HUES6 (cell line): ENCODE data around the gene ERGIC1.

Experiments used
- H3K27ac ChIP-seq: 2 replicates; pipeline ENCODE4 v1.7.0; 2013; ENCODE audit warnings: low read depth, mild to moderate bottlenecking, low read length, inconsistent platforms
- H3K27me3 ChIP-seq: 2 replicates; pipeline ENCODE4 v1.6.1; 2013; ENCODE audit warnings: low read length; ENCODE audit not compliant: control insufficient read depth, insufficient read depth
- H3K36me3 ChIP-seq: 2 replicates; pipeline ENCODE4 v1.6.1; 2013; ENCODE audit warnings: low read length; ENCODE audit not compliant: control insufficient read depth, insufficient read depth
- H3K4me1 ChIP-seq: 2 replicates; pipeline ENCODE4 v1.6.1; 2013; ENCODE audit warnings: low read length; ENCODE audit not compliant: control insufficient read depth, insufficient read depth
- H3K4me3 ChIP-seq: 2 replicates; pipeline ENCODE4 v1.5.1; 2013; ENCODE audit warnings: low read depth, low read length
- H3K9ac ChIP-seq: one replicate; pipeline ENCODE4 v1.6.1; 2013; ENCODE audit warnings: mild to moderate bottlenecking, low read length
- H3K9me3 ChIP-seq: 2 replicates; pipeline ENCODE4 v1.6.1; 2013; ENCODE audit warnings: low read depth, low read length; ENCODE audit not compliant: control insufficient read depth, insufficient read depth

ERGIC1 gene

GRCh38 chr5:172792701-172793570, 41.1 kb upstream of the ERGIC1 start:
- H3K4me3 ChIP-seq: no peak overlapping the region
- H3K9ac ChIP-seq: no peak overlapping the region
- H3K27ac ChIP-seq: no peak overlapping the region
- no peaks in the 10 kb centered on the region for H3K9me3 ChIP-seq
- H3K4me1 ChIP-seq: peaks cover 31% of the 10 kb centered on the region
- H3K27me3 ChIP-seq: no peaks in the 10 kb centered on the region
- H3K36me3 ChIP-seq: no peaks in the 10 kb centered on the region

- no peaks in the 10 kb centered on the region for H3K9me3 ChIP-seq
- no peaks in the 10 kb centered on the region for H3K36me3 ChIP-seq
- H3K4me3 ChIP-seq: no peak overlapping the region
- no peaks in the 10 kb centered on the region for H3K27me3 ChIP-seq
- no peak overlapping the region for H3K9ac ChIP-seq
- H3K4me1 ChIP-seq: peaks cover 25% of the 10 kb centered on the region
- no peak overlapping the region for H3K27ac ChIP-seq
Observed at GRCh38 chr5:172793577-172794488, 40.2 kb upstream of the ERGIC1 start.

- H3K9me3 ChIP-seq: no peaks in the 10 kb centered on the region
- H3K9ac ChIP-seq: no peak overlapping the region
- no peaks in the 10 kb centered on the region for H3K27me3 ChIP-seq
- H3K27ac ChIP-seq: no peak overlapping the region
- no peak overlapping the region for H3K4me3 ChIP-seq
- H3K36me3 ChIP-seq: no peaks in the 10 kb centered on the region
- H3K4me1 ChIP-seq: peaks cover 13% of the 10 kb centered on the region
Observed at GRCh38 chr5:172795318-172795977, 38.6 kb upstream of the ERGIC1 start.

DNA sequence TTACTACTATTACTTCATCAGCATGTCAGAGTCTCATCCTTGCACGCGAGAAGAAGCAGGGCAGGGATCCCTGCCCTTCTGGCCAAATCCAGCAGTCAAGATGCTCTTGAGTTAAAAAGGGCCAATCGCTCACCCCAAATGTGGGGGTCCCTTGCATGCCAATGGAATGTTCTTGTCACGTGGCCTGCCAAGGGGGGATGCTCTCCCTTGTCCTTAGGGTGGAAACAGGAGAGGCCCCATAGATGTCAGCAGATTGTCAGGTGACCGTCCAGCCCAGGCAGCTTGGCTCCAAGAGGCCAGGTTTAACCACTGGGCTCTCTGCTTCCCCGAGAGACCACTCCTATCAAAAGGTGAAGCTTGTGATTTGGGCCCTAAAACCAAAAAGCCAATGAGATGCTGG, 37.7 kb upstream of the ERGIC1 start:
- no peak overlapping the region for H3K27ac ChIP-seq

GRCh38 chr5:172797771-172798191, 36.3 kb upstream of the ERGIC1 start:
- no peak overlapping the region for H3K9ac ChIP-seq
- no peak overlapping the region for H3K4me3 ChIP-seq
- H3K27ac ChIP-seq: no peak overlapping the region
- H3K9me3 ChIP-seq: no peaks in the 10 kb centered on the region
- H3K27me3 ChIP-seq: no peaks in the 10 kb centered on the region
- H3K4me1 ChIP-seq: peaks cover 13% of the 10 kb centered on the region
- no peaks in the 10 kb centered on the region for H3K36me3 ChIP-seq

More for the DNA sequence above, 37.7 kb upstream of the ERGIC1 start:
- Histone ChIP-seq H3K4me1 (peaks cover 13% of the 10 kb centered on the region), H3K27me3 (no peaks in the 10 kb centered on the region), H3K9me3 (no peaks in the 10 kb centered on the region), H3K4me3 (no peak overlapping the region), H3K36me3 (no peaks in the 10 kb centered on the region), H3K9ac (no peak overlapping the region)

DNA sequence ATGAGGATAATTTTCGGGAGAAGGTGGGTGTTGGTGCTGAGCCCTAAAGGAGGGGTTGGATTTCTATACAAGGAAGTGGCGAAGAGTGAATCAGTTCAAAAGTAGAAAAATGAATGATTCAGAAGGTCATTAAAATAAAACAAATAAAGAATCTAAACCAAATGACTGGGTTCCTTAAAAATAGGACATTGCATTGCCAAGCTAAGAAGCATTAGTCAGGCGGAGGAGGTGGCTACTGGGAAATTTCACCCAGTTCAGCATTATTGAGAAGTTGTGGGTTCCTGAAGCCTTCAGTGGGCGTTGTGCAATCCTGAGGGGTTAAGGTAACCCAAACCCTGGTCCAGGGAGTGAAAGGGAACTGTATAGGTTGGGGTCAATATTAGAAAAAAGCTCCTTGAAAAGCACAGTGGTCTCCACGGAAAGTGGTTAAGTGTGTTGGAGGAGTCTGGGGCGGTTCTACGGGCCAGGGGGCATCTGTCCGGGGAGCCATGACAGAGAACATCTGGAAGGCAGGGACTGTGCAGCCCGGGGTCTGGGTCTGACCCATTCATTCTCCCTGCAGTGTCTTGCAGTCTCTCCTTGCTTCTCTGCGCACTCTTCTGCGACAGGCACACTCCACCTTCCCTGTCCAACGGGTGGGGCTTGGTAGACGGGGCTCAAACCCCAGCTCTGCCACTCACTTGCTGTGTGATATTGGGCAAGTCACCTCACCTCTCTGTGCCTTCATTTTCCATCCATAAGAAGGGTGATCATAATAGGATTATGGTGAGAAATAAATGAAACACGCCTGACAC, 35.4 kb upstream of the ERGIC1 start:
- Histone ChIP-seq H3K4me1 (peaks cover 13% of the 10 kb centered on the region), H3K27ac (no peak overlapping the region)

DNA sequence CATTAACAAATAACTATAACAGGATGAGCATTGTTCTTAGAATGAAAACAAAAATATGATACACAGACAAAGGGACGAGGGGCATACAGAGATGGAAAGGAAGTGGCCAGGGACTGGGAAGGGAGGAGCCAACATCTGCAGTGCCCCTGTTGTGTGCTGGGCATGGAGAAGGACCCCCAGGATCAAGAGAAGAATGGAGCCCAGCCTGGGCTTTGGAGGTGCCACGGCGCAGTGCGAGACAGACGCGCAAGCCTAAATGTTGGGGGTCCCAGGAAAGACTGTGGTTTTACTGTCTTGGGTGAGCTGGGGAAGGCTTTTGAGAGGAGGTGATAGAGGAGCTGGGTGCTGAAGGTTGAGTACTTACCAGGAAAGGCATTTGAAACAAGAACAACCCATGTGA, 34.6 kb upstream of the ERGIC1 start:
- H3K4me1 ChIP-seq: peaks cover 13% of the 10 kb centered on the region
- H3K9ac ChIP-seq: no peak overlapping the region
- H3K27ac ChIP-seq: no peak overlapping the region
- no peaks in the 10 kb centered on the region for H3K36me3 ChIP-seq
- no peaks in the 10 kb centered on the region for H3K9me3 ChIP-seq
- no peaks in the 10 kb centered on the region for H3K27me3 ChIP-seq
- no peak overlapping the region for H3K4me3 ChIP-seq

More for the DNA sequence above, 35.4 kb upstream of the ERGIC1 start:
- H3K9ac ChIP-seq: no peak overlapping the region
- H3K36me3 ChIP-seq: no peaks in the 10 kb centered on the region
- no peak overlapping the region for H3K4me3 ChIP-seq
- H3K9me3 ChIP-seq: no peaks in the 10 kb centered on the region
- H3K27me3 ChIP-seq: no peaks in the 10 kb centered on the region

DNA sequence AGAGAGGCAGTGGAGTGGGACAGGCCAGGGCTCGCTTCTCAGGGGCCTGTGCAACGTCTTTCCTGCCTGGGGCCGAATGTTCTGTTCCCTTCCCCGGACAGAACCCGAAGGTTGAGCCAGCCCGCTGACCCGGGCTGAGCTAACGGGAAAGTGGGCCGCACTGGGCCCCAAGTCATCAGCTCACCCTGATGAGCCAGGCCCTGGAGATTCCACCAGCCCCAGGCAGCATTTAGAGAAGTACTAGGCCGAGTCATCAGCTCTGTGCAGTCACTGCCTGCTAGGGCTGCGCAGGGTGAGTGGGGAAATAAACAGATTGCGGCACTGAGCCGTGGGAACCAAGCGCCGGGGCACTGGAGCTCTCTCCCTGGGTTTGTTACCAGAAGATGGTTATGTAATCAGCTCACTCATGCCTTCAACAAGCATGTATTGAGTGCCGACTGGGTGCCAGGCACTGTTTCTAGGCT, 33.9 kb upstream of the ERGIC1 start:
- Histone ChIP-seq H3K9me3 (no peaks in the 10 kb centered on the region), H3K9ac (no peak overlapping the region), H3K4me3 (no peak overlapping the region), H3K27me3 (no peaks in the 10 kb centered on the region), H3K36me3 (no peaks in the 10 kb centered on the region), H3K4me1 (peaks cover 12% of the 10 kb centered on the region), H3K27ac (no peak overlapping the region)

DNA sequence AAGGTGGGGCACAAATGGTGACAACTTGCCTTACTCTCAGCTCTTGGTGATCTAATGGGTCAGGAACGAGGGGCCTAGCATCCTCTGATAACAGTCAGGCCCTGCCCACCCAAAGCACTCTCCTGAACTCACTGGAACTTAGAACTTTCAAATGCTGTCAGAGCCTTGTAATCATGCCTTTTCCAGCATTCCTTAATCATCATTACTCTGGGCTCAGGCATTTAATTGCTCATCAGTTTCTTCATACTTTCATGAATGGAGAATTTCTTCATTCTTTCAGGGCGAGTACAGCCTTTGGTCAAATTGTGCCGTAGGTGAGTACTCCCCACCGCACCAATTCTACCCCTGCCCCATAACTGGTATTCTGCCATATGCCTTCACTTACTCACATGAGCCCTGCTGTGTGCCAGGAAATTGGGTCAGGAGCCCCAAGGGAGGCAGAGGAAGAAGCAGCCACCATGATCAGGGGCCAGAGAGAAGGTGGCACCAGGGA, 32.8 kb upstream of the ERGIC1 start:
- peaks cover 8% of the 10 kb centered on the region for H3K4me1 ChIP-seq
- H3K4me3 ChIP-seq: no peak overlapping the region
- H3K27ac ChIP-seq: no peak overlapping the region
- no peak overlapping the region for H3K9ac ChIP-seq
- H3K9me3 ChIP-seq: no peaks in the 10 kb centered on the region
- no peaks in the 10 kb centered on the region for H3K27me3 ChIP-seq
- H3K36me3 ChIP-seq: no peaks in the 10 kb centered on the region

DNA sequence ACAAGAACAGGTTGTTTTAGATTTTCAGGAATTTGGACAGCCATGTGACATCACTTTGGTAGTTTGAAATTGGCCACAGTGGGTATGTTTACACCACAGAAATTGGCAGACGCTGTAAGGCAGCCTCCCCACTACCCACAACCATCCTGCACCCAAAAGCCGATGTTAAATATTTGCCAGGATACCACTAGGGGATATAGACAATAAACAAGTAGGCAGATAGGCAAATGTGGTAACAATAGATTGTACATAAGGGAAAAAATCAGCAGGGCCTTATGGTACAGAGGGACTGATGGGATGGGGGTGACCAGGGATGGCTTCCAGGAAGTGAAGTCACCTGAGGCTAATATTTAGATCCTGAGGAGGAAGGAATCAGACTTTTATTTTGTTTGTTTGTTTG, 31.9 kb upstream of the ERGIC1 start:
- H3K9me3 ChIP-seq: no peaks in the 10 kb centered on the region
- no peak overlapping the region for H3K27ac ChIP-seq
- peaks cover 11% of the 10 kb centered on the region for H3K4me1 ChIP-seq
- H3K9ac ChIP-seq: no peak overlapping the region
- no peaks in the 10 kb centered on the region for H3K27me3 ChIP-seq
- H3K36me3 ChIP-seq: no peaks in the 10 kb centered on the region
- no peak overlapping the region for H3K4me3 ChIP-seq
